ENCODE results near the gene SBNO2.

SBNO2 gene

DNA sequence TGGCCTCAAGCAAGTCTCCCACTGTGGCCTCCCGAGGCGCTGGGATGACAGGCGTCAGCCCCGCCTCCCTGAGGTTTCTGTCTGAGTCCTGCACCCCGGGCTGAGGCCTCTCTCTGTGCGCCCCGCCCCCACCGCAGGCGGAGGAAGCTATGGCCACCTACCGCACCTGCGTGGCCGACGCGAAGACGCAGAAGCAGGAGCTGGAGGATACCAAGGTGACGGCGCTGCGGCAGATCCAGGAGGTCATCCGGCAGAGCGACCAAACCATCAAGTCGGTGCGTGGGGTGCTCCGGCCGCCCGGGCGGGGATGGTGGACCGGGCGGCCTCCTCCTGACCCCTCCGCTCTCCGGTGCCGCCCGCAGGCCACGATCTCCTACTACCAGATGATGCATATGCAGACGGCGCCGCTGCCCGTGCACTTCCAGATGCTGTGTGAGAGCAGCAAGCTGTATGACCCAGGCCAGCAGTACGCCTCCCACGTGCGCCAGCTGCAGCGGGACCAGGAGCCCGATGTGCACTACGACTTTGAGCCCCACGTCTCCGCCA lies 94.4 kb downstream of the SBNO2 start:
- no peaks in the 10 kb centered on the region for H3K36me3 ChIP-seq (ENCODE audit: control insufficient read depth, low read depth, low read length)

DNA sequence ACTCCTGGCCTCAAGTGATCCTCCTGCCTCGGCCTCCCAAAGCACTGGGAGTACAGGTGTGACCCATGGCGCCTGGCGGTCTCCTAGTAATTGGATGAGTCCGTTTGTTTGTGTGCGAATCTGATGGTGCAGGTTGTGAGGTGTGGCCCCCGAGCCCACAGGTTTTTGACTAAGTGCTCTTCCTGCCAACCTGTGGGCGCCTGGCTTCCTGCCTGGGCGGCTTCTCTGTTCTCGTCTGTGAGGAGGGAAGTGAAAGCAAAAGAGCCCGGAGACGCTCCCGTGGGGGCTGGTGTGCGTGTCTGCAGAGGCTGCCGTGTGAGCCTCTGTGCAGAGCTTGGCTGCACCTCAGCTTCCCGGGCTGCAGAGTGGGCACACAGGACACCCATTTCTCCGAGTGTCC lies 97.1 kb downstream of the SBNO2 start:
- no peaks in the 10 kb centered on the region for H3K4me1 ChIP-seq (ENCODE audit: control insufficient read depth, low read depth, low read length)
- no peaks in the 10 kb centered on the region for H3K9me3 ChIP-seq (ENCODE audit: control insufficient read depth, low read depth, low read length)
- no peak overlapping the region for H3K27ac ChIP-seq (ENCODE audit: low read length)
- no peak overlapping the region for H3K9ac ChIP-seq (ENCODE audit: low read length)
- H3K36me3 ChIP-seq (ENCODE audit: control insufficient read depth, low read depth, low read length): no peaks in the 10 kb centered on the region
- H3K27me3 ChIP-seq (ENCODE audit: control insufficient read depth, insufficient read depth, low read length): peaks cover 3% of the 10 kb centered on the region
- H3K4me3 ChIP-seq (ENCODE audit: low read length): no peak overlapping the region

More for the DNA sequence above, 94.4 kb downstream of the SBNO2 start:
- H3K4me3 ChIP-seq (ENCODE audit: low read length): no peak overlapping the region
- no peaks in the 10 kb centered on the region for H3K9me3 ChIP-seq (ENCODE audit: control insufficient read depth, low read depth, low read length)
- no peak overlapping the region for H3K27ac ChIP-seq (ENCODE audit: low read length)
- no peaks in the 10 kb centered on the region for H3K27me3 ChIP-seq (ENCODE audit: control insufficient read depth, insufficient read depth, low read length)
- H3K9ac ChIP-seq (ENCODE audit: low read length): no peak overlapping the region
- no peaks in the 10 kb centered on the region for H3K4me1 ChIP-seq (ENCODE audit: control insufficient read depth, low read depth, low read length)

DNA sequence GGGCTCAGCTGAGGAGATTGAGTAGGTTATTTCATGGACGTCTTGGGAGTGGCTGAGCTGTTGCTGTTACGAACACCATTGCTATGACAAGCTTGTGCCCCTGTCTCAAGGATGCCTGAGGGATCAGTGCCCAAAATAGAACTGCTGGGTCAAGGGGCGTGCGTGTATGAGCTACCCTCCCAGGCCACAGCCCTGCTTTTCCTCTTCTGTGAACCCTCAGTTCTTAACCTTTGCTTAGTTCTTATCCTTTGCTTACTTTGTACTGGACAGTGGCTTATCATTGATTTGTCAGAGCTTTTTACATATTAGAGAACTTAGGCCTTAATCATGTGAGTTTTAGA lies 98.1 kb downstream of the SBNO2 start:
- H3K4me3 ChIP-seq (ENCODE audit: low read length): no peak overlapping the region
- H3K9me3 ChIP-seq (ENCODE audit: control insufficient read depth, low read depth, low read length): no peaks in the 10 kb centered on the region
- H3K27me3 ChIP-seq (ENCODE audit: control insufficient read depth, insufficient read depth, low read length): peaks cover 10% of the 10 kb centered on the region
- H3K27ac ChIP-seq (ENCODE audit: low read length): no peak overlapping the region
- H3K9ac ChIP-seq (ENCODE audit: low read length): no peak overlapping the region
- no peaks in the 10 kb centered on the region for H3K36me3 ChIP-seq (ENCODE audit: control insufficient read depth, low read depth, low read length)
- H3K4me1 ChIP-seq (ENCODE audit: control insufficient read depth, low read depth, low read length): no peaks in the 10 kb centered on the region

DNA sequence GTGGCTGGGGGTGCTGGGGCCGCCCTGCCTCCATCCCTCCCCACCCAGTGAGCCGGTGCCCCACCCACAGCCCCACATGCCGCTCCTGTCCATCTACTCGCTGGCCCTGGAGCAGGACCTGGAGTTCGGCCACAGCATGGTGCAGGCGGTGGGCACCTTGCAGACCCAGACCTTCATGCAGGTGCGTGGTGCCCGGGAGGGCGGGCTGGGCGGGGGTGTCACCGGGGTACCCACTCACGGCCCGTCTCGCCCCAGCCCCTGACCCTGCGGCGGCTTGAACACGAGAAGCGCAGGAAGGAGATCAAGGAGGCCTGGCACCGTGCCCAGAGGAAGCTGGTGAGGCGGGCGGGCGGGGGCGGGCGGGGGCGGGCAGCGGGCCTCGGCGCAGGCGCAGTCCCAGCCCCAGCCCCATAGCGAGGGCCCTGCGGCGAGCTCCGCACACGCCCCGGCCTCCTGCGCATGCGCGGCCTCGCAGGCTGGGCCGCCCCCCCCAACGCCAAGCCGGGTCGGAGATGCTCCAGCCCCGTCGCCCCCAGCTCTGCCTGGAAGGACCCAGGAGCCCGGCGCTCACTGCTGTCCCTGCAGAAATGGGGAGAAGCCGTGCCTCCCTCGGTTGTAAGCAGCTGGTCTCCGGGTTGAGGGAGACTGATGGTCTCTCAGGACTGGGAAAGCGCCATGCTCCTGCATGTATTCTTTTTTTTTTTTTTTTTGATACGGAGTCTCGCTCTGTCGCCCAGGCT lies 99.4 kb downstream of the SBNO2 start:
- Histone ChIP-seq H3K9me3 (ENCODE audit: control insufficient read depth, low read depth, low read length) (no peaks in the 10 kb centered on the region), H3K27me3 (ENCODE audit: control insufficient read depth, insufficient read depth, low read length) (peaks cover 21% of the 10 kb centered on the region), H3K9ac (ENCODE audit: low read length) (no peak overlapping the region), H3K4me3 (ENCODE audit: low read length) (no peak overlapping the region), H3K27ac (ENCODE audit: low read length) (no peak overlapping the region), H3K4me1 (ENCODE audit: control insufficient read depth, low read depth, low read length) (no peaks in the 10 kb centered on the region), H3K36me3 (ENCODE audit: control insufficient read depth, low read depth, low read length) (no peaks in the 10 kb centered on the region)

DNA sequence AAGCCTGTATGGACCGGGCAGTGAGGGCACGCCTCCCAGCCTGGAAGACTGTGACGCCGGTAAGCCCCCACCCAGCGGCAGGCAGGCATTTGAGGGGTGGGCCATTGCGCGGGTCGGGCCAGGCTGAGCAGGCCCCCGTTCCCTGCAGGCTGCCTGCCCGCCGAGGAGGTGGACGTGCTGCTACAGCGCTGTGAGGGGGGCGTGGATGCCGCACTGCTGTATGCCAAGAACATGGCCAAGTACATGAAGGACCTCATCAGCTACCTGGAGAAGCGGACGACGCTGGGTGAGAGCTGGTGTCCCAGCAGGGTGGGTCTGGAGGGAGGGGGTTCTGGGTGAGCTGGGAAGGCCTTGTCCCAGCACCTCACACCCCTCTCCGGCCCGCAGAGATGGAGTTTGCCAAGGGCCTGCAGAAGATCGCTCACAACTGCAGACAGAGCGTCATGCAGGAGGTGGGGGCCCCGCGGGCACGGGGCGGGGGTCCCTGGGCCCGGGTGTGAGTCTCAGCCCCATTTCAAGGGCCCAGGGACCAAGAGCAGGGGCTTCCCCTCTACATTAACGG lies 100.0 kb downstream of the SBNO2 start:
- Histone ChIP-seq H3K4me3 (ENCODE audit: low read length) (no peak overlapping the region), H3K27ac (ENCODE audit: low read length) (no peak overlapping the region), H3K9ac (ENCODE audit: low read length) (no peak overlapping the region), H3K9me3 (ENCODE audit: control insufficient read depth, low read depth, low read length) (no peaks in the 10 kb centered on the region), H3K36me3 (ENCODE audit: control insufficient read depth, low read depth, low read length) (no peaks in the 10 kb centered on the region), H3K4me1 (ENCODE audit: control insufficient read depth, low read depth, low read length) (no peaks in the 10 kb centered on the region), H3K27me3 (ENCODE audit: control insufficient read depth, insufficient read depth, low read length) (peaks cover 27% of the 10 kb centered on the region)

DNA sequence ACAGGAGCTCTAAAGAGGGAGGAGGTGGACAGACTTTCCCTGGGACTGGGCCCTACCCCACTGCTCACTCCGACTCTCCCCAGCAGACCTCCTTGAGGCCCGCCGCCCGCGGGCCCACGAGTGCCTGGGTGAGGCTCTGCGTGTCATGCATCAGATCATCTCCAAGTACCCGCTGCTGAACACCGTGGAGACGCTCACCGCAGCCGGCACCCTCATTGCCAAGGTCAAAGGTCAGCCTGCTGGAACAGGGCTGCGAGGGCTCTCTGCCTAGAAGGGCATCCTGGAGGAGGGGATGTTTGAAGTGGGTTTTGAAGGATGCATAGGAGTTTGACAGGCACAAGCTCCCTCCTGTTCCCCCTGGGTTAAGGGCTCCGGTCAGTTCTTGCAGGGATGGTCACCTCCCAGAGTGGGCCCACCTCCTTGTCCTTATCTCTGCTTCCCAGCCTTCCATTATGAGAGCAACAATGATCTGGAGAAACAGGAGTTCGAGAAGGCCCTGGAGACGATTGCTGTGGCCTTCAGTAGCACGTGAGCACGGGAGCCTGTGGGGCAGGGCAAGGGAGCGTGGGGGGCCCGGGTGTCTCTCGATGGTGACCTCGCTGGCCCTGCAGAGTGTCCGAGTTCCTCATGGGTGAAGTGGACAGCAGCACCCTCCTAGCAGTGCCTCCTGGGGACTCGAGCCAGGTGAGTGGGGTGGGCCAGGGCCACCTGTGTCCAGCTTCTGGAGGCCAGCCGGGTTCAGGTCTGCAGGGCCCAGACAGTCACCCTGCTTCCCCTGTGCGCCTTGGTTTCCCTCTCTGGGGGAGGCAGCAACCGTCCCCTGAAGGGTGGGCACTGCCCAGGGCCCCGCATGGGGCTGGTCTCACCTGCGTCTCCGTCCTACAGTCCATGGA lies 100.8 kb downstream of the SBNO2 start:
- Histone ChIP-seq H3K27ac (ENCODE audit: low read length) (no peak overlapping the region), H3K4me1 (ENCODE audit: control insufficient read depth, low read depth, low read length) (no peaks in the 10 kb centered on the region), H3K9me3 (ENCODE audit: control insufficient read depth, low read depth, low read length) (no peaks in the 10 kb centered on the region), H3K4me3 (ENCODE audit: low read length) (no peak overlapping the region), H3K9ac (ENCODE audit: low read length) (no peak overlapping the region), H3K36me3 (ENCODE audit: control insufficient read depth, low read depth, low read length) (no peaks in the 10 kb centered on the region), H3K27me3 (ENCODE audit: control insufficient read depth, insufficient read depth, low read length) (peaks cover 35% of the 10 kb centered on the region)

DNA sequence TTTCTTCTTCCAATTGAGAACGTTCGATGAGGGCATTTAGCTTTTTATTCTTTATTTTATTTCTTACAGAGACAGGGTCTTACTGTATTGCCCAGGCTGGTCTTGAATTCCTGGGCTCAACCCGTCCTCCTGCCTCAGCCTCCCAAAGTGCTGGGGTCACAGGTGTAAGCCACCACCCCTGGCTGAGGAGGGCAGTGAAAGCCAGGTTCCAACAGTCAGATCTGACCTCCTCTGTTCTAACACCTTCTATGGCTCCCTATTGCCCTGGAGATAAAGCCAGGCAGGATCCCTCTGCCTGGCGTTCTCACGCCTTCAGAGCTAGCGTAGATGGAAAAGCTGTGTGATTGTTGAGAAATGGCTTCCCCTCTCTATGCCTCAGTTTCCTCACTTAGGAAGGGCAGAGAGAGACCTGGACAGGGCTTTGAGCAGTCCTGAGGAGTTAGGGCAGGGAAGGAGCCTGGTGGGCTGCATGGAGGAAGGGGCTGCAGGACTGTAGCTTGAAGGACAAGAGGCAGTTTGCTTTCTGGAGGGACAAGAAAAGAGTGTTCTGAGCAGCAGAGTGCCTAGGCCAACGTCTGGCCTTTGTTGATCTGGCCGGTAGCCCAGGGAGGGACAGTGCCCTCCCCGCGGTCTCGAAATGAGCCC lies 101.6 kb downstream of the SBNO2 start:
- Histone ChIP-seq H3K27ac (ENCODE audit: low read length) (no peak overlapping the region), H3K36me3 (ENCODE audit: control insufficient read depth, low read depth, low read length) (no peaks in the 10 kb centered on the region), H3K9me3 (ENCODE audit: control insufficient read depth, low read depth, low read length) (no peaks in the 10 kb centered on the region), H3K4me1 (ENCODE audit: control insufficient read depth, low read depth, low read length) (no peaks in the 10 kb centered on the region), H3K9ac (ENCODE audit: low read length) (no peak overlapping the region), H3K27me3 (ENCODE audit: control insufficient read depth, insufficient read depth, low read length) (peaks cover 43% of the 10 kb centered on the region), H3K4me3 (ENCODE audit: low read length) (no peak overlapping the region)

DNA sequence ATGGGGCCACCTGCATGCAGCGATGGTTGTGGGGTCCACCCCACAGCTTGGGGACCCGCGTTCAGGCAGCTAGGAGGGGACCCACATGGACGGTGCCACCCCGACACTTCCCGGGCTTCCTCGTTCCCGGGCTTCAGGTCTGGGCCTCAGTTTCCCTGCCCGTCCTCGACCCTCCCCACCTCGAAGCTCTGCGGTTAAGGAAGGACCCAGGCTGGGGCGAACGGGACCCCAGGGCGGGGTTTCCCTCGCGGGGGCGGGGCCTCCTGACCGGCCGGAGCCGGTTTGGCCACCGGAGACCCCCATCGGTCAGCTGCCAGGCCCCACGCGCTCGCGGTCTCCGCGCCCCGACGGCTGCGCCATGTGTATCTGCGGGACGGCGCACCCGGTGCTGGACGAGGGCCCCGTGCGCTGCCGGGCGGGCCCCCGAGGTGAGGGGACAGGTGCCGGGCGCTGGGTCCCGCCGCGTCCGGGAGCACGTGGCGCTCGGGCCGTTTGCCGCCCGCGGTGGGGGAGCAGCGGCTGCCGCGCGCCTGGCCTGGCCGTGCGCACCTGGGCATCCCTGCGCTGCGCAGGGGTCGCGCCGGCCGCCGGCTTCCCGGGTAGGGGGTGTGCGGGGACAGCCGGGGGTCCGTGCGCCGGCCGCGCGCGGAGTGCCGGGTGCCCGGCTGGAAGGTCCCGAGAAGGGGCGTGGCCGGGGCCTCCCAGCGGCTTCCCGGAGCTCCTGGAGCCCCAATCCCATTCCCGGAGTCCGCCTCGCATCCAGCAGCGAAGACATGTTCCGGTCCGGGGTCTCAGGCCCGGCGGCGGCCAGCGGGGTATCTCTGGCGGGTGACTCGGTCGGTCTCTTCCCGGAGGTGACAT lies 102.9 kb downstream of the SBNO2 start:
- Histone ChIP-seq H3K27me3 (ENCODE audit: control insufficient read depth, insufficient read depth, low read length) (peaks cover 56% of the 10 kb centered on the region), H3K9ac (ENCODE audit: low read length) (peak overlapping the region; percentile 17)

DNA sequence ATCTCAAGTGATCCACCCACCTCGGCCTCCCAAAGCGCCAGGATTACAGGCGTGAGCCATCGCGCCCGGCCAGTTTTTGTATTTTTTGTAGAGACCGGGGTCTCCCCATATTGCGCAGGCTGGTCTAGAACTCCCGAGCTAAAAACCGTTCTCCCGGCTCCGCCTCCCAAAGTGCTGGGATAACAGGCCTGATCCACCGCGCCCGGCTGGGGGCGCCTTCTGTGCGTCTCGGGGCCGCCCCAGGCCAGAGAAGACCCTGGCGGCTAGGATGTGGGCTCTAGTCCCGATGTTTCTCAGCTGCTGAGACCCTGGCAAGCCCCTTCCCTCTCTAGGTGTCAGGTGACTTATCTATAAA lies 103.5 kb downstream of the SBNO2 start:
- H3K4me3 ChIP-seq (ENCODE audit: low read length): peak overlapping the region; percentile 39
- peaks cover 3% of the 10 kb centered on the region for H3K4me1 ChIP-seq (ENCODE audit: control insufficient read depth, low read depth, low read length)

More for the DNA sequence above, 102.9 kb downstream of the SBNO2 start:
- H3K4me1 ChIP-seq (ENCODE audit: control insufficient read depth, low read depth, low read length): peaks cover 3% of the 10 kb centered on the region
- no peaks in the 10 kb centered on the region for H3K9me3 ChIP-seq (ENCODE audit: control insufficient read depth, low read depth, low read length)
- H3K36me3 ChIP-seq (ENCODE audit: control insufficient read depth, low read depth, low read length): no peaks in the 10 kb centered on the region
- no peak overlapping the region for H3K27ac ChIP-seq (ENCODE audit: low read length)
- H3K4me3 ChIP-seq (ENCODE audit: low read length): peak overlapping the region; percentile 39

DNA sequence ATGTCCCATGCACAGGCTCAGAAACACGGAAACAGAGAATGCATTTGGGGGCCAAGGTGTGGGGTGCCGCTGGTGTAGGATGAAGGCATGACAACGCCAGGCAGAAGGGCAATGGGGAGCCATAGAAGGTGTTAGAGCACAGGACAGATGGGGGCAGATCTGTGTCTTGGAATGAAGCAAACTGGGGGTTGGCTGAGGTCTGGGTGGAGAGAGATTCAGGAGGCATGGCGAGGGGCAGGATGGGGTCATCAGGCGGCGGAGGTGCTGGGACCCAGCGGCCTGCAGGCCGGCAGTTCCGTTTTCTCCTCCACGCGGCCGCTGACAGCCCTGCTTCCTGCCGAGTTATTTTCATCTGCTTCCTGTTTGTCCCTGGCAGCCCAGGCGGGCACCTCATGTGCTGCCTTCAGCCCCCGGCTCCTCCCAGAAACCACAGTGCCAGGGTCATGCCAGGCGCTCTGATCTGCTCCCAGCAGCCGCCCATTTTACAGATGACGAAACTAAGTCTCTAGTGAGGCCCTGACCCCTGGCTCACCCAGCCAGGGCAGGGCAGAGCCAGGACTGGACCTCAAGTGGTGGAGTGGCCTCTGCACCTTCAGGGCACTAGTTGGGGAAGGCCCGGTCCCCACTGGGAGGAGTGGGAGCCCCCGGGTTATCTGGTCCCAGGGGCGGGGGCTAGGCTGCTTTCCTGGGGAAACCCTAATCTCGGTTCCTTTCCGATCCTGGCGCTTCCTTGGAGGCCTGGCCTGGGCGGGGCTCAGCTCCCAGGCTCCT lies 104.9 kb downstream of the SBNO2 start:
- Histone ChIP-seq H3K27me3 (ENCODE audit: control insufficient read depth, insufficient read depth, low read length) (peaks cover 72% of the 10 kb centered on the region), H3K27ac (ENCODE audit: low read length) (no peak overlapping the region), H3K4me3 (ENCODE audit: low read length) (no peak overlapping the region), H3K9ac (ENCODE audit: low read length) (no peak overlapping the region), H3K9me3 (ENCODE audit: control insufficient read depth, low read depth, low read length) (no peaks in the 10 kb centered on the region), H3K4me1 (ENCODE audit: control insufficient read depth, low read depth, low read length) (peaks cover 8% of the 10 kb centered on the region), H3K36me3 (ENCODE audit: control insufficient read depth, low read depth, low read length) (no peaks in the 10 kb centered on the region)

More for the DNA sequence above, 103.5 kb downstream of the SBNO2 start:
- no peak overlapping the region for H3K27ac ChIP-seq (ENCODE audit: low read length)
- no peaks in the 10 kb centered on the region for H3K9me3 ChIP-seq (ENCODE audit: control insufficient read depth, low read depth, low read length)
- H3K27me3 ChIP-seq (ENCODE audit: control insufficient read depth, insufficient read depth, low read length): peaks cover 62% of the 10 kb centered on the region
- no peaks in the 10 kb centered on the region for H3K36me3 ChIP-seq (ENCODE audit: control insufficient read depth, low read depth, low read length)
- no peak overlapping the region for H3K9ac ChIP-seq (ENCODE audit: low read length)
